SIG-M5 treated with dmso at 0.1 percent for 504 hours (cell line): Measurements from ENCODE around the gene KRT25.

Experiments used
- DNase-seq: peaks from one replicate; lab custom pipeline; 2025; ENCODE audit not compliant: unreplicated experiment; lab: John Stamatoyannopoulos, UW

The KRT25 gene, protein sequence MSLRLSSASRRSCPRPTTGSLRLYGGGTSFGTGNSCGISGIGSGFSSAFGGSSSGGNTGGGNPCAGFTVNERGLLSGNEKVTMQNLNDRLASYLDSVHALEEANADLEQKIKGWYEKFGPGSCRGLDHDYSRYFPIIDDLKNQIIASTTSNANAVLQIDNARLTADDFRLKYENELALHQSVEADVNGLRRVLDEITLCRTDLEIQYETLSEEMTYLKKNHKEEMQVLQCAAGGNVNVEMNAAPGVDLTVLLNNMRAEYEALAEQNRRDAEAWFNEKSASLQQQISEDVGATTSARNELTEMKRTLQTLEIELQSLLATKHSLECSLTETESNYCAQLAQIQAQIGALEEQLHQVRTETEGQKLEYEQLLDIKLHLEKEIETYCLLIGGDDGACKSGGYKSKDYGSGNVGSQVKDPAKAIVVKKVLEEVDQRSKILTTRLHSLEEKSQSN

GRCh38 chr17:40755231-40755630 is at the start of gene KRT25:
Gene KRT25 (minus strand): TSS chr17:40755331. CDS start chr17:40755271, 60 bp downstream.
- no peak for DNase-seq

DNA sequence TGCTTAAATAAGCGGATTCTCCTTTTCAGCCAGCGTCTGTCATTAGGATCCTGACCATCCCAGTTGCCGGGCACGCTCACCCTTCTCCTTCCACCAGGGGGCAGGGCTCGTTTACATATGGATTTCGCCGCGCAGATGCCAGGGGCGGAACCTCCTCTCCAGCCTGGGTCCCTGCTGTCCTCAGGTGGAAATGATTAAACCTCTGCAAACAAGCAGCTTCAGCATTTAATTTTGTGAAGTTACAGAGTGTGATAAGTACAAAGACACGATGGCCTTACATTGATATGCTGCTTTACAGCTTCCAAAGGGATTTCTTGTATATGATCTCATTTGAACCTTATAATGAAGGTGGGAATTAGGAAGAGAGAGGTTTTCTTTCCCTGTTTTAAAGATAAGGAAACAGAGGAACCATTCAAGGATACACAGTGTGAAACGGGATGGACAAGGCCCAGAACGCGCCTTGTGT is 48.5 kb upstream of the KRT25 start:
- DNase-seq, result peak; percentile 68

DNA sequence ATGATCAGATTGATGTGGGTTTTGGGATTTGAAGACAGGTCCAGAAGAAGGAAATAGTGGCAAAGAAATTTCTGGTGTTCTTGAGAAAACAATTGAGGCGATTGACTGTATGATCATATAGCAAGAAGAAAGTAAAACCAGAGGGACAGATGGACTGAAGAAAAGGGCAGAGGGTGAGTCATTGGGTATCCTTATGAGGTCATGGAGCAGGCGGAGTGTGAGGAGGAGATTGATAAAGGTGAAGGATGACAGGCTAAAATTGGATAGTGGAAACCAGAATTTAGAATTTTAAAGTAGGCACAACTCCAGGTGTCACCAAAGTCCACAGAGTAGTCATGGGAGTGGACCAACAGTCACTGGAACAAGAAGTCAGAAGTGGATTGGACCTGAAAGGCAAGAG is 46.0 kb upstream of the KRT25 start:
- DNase-seq, result no peak

- no peak for DNase-seq
These were observed 45.2 kb upstream of the KRT25 start for GRCh38 chr17:40800381-40800780.

- no peak for DNase-seq
These were observed 44.7 kb upstream of the KRT25 start, which contains the start of gene KRT28 for GRCh38 chr17:40799859-40800258. Gene KRT28 (minus strand): TSS chr17:40799959. CDS start chr17:40799893, 66 bp downstream.

DNA sequence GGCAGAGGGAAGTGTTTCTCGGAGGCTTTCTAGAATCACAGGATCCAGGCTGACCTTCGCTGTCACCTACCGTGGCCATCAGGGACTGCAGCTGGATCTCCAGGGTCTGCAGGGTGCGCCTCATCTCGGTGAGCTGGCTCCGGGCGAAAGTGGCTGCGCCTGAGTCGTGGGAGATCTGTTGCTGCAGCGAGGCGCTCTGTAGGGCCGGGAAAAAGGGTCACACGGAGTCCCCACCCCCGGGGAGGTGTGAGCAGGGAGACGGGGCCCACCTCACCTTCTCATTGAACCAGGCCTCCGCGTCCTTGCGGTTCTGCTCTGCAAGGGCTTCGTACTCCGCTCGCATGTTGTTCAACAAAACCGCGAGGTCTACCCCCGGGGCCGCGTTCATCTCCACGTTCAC is 41.7 kb upstream of the KRT25 start:
- DNase-seq, result no peak

- no peak for DNase-seq
These were observed 40.0 kb upstream of the KRT25 start for GRCh38 chr17:40795019-40795667.

GRCh38 chr17:40794466-40794865 is 39.3 kb upstream of the KRT25 start:
- DNase-seq, result peak; percentile 33

DNA sequence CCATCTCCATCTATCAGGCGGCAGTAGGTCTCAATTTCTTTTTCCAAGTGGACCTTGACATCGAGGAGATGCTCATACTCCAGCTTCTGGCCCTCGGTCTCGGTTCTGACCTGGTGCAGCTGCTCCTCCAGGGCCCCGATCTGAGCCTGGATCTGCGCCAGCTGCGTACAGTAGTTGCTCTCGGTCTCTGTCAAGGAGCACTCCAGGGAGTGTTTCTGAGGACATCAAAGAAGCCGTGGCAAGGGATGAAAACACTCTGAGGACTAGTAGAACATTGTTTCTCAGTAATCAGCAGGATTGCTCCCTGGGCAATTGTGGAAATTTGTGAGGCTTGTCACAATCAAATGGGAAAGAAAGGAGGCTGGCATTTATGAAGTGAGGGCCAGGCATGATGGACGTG is 38.7 kb upstream of the KRT25 start:
- DNase-seq, result no peak

DNA sequence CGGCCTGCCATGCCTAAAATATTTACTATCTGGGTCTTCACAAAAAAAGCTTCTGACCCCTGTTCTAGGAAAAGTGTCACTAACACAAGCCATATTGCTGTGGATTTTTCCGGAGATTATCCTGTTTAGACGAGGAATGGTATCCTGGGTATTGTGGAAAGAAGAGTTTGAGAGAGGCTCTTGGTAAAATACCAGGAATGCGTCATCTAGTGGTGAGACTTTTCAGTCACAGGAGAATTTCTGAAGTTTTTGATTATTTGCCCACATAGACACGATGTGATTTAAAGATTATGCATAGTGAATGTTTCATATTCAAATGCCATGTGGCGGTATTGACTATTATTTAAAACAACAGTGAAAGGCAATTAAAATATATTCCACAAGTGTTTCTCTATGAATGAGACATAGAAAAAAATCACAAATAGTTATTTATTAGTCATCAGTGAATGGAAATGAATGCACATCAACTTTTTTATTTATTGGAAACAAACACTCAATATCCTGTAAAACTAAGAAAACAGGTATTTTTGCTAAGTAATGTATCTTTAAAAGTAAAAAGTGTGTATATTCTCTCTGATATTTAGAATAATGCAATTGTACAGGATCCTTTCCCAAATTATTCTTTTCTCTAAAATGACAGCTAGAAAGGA is 36.8 kb upstream of the KRT25 start:
- peak; percentile 40 for DNase-seq

GRCh38 chr17:40791111-40791510 is 36.0 kb upstream of the KRT25 start:
- no peak for DNase-seq

DNA sequence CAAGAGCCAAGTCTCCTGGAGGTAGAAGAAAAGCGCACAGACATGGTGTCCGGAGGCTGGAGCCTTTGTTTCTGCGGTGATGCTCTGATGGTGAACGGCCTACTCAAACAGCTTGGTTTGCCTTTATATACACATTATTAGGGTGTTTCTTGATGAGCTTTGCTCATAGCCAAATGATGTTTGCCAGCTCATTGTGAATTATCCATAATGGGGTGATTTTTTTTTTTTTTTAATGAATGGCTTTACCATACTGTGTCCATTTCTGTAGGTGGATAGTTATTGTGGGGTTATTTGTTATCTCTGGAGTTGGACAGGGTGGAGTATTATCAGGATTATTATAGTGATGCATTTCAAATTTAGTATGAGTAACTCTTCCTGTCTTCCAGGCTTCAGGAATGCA is 27.3 kb upstream of the KRT25 start, which contains the start of gene KRT27:
TSS of gene KRT27 (minus strand) at position 101 of the 400 bp plus-strand sequence. CDS start at position 44, 57 bp downstream.
- no peak for DNase-seq

DNA sequence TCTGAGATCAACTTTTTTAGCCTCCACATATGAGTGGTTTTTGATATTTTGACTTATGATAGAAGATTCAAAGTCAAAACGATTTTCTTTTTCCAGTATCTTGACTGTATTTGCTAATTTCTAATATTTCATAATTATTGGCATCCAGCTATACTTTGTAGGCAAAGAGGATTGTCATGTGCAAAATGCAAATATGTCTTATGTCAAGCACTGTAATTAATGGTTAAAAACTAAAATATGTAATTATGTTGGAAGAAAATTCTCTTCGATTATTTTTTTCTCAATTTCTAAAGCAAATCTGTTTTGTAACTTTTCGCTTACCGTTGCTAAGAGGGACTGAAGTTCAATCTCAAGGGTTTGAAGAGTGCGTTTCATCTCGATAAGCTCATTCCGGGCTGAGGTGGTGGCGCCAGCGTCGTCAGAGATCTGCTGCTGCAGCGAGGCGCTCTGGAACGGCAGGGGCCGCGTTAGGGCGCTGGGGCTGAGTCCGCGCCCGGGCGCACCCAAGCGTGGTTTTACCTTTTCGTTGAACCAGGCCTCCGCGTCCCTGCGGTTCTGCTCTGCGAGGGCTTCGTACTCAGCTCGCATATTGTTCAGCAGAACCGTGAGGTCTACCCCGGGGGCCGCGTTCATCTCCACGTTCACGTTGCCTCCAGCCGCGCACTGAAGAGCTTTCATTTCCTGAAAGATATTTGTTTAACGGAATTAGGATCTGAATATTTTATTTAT is 24.2 kb upstream of the KRT25 start:
- DNase-seq, result no peak

GRCh38 chr17:40778461-40778860 is 23.3 kb upstream of the KRT25 start:
- DNase-seq, result no peak

DNA sequence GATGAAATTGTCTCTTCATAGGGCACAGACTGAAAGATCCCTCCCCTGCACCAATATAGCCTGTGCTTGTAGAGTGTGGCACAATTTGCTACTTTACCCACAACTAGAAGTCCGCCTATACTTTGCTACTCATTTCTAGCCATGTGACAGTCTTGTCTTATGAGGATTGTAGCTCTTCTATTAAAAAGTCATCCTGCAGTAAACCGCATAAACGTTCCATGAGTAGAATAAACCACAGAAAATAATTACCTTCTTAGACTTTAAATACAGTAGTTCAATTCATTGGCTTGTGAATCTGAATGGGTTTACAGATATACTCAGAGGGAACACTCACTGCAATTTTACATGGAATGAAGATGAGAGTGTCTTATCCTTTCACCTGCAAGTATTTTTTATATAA is 22.8 kb upstream of the KRT25 start:
- no peak for DNase-seq

- no peak for DNase-seq
These were observed 22.3 kb upstream of the KRT25 start for GRCh38 chr17:40777459-40777858.

DNA sequence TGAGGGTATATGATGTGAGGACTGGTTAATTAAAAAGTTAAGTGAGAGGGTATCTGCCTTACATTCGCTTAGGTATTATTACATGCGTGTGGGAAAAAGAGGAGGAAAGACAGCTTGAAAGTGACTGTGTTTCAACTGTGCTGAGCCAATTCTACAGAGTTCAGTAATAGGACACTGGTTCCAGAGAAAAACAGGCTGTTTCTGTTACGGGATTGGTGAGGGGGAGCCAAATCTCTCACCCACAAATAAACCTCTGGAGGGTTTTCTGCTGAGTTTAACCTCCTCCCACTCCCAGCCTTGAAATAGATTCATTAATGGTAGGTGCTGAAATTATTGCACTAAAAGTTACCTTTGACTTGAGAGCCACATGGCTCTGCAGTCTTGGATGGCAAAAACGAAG is 20.8 kb upstream of the KRT25 start:
- DNase-seq, result no peak

DNA sequence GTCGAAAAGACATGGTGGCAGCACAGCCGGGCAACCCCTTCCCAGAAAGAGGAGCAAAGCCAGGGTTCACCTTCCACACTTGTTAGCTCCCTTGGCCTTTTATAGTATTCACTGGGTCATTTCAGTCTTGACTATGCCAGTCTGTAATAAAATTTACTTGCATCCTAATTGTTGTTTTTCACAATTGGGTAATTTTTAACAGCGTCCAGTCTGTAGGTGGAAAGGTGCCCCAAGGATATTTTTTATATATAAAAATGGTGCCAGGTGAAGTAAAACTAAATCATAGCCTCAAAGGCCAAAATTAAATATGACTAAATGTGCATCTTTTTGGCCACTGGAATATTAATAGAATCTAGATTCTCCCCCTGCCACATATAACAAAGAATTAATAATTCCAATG is 17.0 kb upstream of the KRT25 start, which contains the start of gene KRT26:
TSS of gene KRT26 (minus strand) at position 101 of the 400 bp plus-strand sequence. CDS start at position 13, 88 bp downstream.
- no peak for DNase-seq

DNA sequence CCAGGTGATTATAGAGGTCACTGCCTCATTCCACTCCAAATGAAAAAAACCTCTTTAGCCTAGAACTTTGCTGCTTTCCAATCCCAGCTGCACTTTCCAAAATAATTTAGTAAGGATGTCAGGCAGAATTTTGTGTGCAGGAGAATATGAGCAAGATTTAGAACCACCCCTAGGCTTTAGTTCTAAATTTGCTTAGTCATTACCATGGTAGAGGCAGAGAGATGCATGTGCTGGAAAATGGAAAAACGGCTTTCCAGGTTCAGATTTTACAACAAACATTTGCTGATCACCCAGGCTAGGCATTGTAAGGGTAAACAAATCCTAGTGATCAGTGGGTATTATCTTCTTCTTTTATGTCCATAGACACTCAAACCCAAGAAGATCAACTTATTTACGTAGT is 10.5 kb upstream of the KRT25 start:
- DNase-seq, result no peak

DNA sequence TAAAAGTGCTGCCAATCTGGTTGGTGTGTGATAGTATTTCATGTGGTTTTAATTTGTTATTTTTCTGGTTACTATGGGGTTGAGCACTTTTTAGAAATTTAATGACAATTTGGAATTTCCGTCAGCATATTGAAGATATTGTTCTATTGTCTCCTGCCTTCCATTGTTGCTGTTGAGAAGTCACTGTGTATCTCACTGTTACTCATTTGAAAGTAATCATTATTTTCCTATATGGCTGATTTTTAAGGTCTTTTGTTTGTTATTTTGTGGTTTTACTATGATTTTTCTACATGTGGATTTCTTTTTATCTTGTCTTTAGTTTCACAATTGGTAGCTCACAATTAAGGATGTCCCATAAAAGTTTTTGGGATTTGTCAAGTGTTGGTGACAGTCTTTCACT is 8.6 kb upstream of the KRT25 start:
- no peak for DNase-seq
